NCI-H2107 (cell line): Measurements from ENCODE around the gene GOLGA7B.
"Not testable (repeated sequence)": the region's sequence is repeated elsewhere in the genome, so short reads cannot be mapped to it uniquely, and the experiment has no call there.

ENCODE experiments used
- DNase-seq: peaks from one replicate; lab custom pipeline; 2025; lab: John Stamatoyannopoulos, UW

Gene GOLGA7B

DNA sequence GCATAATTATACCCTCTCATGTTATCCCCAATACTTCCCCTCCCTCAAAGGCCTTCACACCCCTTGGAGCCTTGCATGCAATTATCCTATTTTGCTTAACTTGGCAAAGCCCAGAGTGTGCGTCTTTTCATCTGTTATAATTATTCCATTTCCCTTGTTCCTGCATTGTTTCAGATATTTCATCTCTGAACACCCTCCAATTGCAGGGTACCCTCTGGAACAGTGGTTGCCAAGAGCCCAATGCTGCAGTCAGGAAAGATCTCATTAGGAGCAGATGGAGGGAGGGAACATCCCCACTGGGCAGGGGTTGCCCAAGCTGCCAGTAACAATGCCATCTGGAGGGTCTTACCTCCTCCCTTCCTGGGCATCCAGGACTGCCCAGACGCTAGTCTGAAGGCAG is 18.4 kb upstream of the GOLGA7B start:
- DNase-seq, result no peak

- DNase-seq, result no peak
Observed at GRCh38 chr10:97836446-97836845, 13.2 kb upstream of the GOLGA7B start.

DNA sequence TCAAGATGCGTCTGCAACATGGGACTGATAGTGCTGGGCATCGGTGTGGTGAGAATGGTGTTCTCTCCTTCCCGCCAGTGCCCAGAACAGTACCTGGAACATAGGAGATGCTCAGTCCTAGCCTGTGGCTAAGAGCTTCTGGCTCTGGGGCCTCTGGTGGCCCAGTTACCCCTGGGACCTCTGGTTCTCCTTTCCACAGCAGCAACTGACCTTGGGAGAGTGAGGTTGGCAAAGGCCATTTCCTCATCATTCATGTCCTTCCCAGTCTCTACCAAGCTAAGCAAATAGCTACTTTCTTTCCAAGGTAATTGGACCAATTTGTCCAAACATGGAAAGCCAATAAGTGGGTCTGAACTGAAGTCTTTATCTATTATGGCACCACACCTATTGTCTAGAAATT is 11.6 kb upstream of the GOLGA7B start:
- no peak for DNase-seq

DNA sequence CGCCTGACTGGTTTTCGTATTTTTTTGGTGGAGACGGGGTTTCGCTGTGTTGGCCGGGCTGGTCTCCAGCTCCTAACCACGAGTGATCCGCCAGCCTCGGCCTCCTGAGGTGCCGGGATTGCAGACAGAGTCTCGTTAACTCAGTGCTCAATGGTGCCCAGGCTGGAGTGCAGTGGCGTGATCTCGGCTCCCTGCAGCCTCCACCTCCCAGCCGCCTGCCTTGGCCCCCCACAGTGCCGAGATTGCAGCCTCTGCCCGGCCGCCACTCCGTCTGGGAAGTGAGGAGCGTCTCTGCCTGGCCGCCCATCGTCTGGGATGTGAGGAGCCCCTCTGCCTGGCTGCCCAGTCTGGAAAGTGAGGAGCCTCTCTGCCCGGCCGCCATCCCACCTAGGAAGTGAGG is 8.5 kb upstream of the GOLGA7B start:
- not testable (repeated sequence) for DNase-seq

DNA sequence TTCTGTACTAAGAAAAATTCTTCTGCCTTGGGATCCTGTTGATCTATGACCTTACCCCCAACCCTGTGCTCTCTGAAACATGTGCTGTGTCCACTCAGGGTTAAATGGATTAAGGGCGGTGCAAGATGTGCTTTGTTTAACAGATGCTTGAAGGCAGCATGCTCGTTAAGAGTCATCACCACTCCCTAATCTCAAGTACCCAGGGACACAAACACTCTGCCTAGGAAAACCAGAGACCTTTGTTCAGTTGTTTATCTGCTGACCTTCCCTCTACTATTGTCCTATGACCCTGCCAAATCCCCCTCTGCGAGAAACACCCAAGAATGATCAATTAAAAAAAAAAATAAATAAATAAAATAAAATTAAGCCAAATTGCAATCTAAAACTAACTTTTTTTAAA is 7.5 kb upstream of the GOLGA7B start:
- DNase-seq, result not testable (repeated sequence)

DNA sequence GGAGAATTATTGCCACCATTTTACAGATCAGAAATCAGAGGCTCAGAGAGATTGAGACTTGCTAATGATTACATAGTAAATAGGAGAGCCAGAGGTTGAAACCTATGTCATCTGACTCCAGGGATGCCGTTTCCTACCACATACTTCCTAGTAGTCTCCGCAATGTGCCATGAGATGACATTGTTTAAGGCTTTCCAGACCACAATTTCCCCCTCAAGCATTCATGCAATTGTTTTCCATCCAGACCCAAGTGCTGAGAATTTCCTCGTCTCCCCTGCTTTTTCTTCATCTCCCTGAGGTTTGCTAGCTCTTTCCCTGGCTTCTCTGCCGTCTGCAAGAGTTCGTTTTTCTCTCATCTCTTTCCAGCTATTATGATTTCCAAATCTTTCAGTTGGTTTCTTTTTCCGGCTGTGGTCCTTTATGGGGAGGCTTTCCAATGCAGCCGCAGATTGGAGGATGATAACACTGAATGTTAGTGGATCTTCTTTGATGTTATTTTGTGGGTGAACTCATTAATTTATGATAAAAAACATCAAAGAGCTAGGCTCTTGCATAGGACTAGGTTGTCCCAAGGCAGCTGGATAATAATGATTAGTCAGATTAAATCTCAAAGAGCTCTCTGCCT is 6.9 kb upstream of the GOLGA7B start:
- no peak for DNase-seq

DNA sequence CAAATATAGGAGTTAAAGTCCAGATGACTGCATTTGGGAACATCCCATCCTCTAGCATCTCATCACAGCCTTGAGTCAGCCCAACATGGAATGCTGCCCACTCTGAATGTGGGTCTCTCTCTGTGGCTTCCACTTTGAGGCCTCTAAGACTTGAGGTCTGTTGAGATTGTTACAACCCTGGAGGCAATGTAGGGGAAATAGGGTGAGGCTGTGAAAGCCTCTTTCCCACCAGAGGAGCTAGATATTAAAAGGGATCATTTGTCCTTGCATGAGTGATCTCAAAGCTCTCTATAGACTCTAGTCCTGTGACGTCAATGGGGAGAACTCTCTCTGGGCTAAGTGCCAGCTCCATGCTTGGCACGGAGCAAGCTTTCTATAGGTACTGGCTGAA is 6.4 kb upstream of the GOLGA7B start:
- DNase-seq, result peak; percentile 8

DNA sequence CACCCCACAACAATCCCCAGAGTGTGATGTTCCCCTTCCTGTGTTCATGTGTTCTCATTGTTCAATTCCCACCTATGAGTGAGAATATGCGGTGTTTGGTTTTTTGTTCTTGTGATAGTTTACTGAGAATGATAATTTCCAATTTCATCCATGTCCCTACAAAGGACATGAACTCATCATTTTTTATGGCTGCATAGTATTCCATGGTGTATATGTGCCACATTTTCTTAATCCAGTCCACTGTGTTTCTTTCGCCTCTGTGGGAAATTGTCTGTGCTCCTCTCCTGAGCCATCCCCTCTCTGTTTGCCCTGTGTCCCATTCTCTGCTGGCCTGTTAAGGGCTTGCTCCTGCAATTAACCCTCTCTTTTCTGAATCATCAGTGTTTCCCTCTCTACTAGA is 5.7 kb upstream of the GOLGA7B start:
- DNase-seq, result not testable (repeated sequence)

DNA sequence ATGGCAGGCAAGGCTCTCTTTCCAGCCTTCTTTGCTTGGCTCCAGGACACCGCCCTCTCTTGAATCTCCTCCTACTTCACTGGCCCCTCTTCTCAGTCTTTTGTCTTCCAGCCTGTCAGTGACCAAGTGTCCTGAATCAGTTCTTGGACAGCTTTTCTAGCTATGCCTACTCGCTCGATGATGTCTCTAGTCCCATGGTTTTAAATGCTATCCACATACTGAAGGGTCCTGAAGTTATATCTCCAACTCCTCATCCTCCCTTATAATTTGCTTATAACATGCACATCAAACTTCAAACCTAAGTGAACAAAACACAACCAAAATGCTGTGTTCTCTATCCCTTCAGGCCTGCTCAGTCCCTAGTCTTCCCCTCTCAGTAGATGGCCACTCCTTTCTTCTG is 5.0 kb upstream of the GOLGA7B start:
- DNase-seq, result no peak

DNA sequence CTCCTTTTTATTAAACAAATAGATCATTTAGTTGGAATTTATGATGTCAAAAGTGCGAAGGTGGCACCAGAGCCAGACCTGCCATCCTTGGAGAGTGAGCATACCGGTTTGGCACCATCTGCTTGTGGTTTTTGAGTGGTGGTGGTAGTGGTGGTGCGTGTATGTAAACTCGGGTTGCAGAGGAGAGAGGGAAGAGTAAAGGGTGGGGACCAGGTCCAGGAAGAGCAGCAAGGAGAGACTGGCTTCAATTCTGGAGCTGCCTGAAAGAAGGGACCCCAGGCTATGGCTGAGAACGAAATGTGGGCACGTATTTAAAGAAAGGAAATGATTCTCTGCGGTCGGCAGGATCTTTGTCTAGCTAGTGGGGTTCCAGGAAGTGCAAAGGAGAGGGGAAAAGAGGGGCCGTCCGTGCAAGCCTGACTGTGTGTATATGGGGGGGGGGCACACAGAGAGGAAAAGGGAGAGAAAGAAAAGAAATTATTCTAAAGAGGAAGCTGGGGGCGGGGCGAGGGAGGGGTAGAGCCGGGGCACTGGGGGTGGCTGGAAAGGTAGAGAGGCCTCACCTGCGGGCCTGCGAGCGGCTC is 448 bp upstream of the GOLGA7B start:
- peak; percentile 72 for DNase-seq

DNA sequence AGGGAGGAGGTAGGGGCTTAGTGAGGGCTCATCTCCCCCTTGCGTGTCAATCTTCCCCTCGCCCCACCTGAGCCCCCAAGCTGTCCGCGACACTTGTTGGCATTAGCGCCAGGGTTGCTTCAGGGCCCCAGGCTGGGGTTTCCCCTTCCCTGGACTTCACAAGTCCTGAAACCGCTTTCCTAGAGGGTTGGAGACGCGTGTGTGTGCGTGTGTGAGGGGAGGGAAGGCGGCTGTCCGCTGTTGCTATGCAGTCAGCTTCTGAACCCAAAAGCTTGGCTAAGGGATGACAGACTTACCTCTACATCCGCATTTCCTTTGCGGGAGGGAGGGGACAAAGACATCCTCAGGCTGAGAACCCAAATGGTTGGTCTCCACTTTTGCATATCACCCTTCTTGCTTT is 803 bp downstream of the GOLGA7B start:
- no peak for DNase-seq

DNA sequence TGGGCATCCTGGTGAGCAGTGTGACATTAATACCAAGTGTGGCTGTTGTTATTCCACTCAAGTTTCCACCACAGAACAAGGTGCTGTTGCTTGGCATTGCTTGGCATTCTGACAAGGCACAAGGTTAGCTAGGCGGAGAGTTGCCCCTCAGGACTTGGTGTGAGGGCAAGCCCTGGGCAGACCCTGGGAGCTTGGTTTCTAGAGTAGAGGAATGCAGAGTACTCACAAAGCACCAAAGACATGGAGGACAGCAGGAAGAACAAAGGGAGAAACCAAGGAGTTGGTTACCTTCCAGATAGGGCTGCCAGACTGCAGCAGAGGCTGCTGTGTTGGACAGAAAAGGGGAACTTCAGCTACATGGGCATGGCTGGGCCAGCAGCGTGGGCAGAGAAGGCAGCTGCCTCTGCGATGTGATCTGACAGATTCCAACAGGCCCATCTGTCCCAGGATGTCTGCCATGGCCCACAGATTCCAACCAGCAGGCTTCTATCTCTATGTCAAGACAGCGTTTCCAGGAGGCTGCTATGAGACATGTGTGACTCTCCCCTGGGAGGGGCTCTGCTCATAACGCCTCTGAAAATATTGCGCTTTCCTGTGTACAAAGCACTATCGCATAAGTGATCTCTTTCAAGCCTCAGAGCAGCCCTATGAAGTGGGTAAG is 1.8 kb downstream of the GOLGA7B start:
- no peak for DNase-seq

DNA sequence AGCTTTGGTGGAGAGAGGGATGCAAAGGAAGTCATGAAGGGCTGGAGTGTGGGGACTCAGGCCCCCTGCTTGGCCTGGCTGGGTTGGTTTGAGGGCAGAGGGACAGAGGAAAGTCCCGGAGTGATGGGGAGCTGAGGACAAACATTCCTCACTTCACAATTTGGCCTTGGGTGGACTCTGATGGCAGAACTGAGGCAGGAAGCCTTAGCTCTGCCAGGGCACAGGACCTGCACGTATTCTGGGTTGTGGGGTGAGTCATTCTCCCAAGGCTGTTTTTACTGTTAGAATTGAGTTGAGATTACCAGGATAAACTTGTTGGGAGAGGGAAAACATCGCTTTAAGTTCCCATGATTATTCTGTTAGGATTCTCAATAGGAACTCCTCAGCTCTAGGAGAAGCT is 2.6 kb downstream of the GOLGA7B start:
- DNase-seq, result no peak

DNA sequence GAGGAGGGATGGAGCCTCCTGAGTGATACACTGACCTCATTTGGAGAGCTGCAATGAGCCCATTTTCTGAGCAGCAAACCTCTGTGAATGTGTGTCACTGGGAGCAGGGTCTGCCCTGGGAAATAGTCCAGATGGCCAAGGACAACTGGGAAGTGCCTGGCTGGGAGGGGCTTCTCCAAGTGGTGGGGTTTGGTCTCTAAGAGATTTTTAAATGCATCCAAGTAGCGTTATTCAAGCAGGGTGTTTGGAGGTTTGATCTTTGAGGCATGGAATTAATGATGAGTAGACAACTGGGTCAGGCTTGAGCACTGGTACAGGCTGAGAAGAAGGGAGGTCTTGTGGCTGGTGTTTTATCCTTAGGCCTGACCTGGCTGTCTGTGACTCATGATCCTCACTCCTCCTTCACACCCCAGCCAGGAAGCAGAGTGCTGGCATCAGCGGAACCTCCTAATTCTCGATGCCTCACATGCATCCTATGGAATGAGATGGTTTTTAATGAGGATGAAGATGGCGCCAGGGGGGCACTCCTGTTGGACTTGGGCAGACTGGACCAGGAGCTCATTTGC is 3.3 kb downstream of the GOLGA7B start:
- DNase-seq, result no peak

DNA sequence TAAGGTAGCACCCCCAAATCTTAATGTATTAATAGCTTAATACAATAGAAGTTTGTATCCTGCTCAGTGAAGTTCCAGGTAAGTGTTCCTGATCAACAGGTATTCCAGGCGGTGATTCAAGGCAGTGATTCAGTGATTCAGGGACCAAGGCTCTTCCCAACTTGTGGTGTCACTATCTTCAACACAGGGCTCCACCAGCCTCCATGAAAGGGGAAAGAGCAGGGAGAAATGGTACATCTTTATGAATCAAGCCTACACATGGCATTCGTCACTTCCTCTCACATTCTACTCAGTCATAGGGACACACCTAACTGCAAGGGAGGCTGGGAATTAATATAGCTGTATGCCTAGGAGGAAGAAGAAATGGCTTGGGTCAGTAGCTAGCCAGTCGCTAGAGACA is 5.1 kb downstream of the GOLGA7B start:
- DNase-seq, result no peak

DNA sequence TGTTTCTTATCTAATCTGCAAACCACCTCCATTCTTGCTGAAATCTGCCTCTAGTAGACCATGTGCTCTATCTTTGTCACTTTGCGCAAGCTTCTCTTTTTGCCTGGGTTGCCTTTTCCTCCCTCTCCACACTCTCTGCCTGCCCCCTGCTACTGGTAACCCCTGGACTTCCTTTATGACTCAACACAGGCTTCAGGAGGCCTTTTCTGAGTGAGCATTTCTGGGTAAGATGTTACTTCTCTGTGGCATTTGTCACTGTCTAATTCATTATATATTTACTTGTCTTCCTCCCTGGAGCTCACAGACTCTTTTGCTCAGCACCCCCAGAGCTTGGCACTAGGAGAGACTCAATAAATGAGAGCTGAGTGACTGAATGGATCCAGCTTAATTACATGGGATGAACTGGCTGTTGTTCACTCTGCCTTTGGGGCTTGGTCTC is 8.4 kb downstream of the GOLGA7B start:
- no peak for DNase-seq

- no peak for DNase-seq
Observed at GRCh38 chr10:97861097-97861750, 11.6 kb downstream of the GOLGA7B start.

- DNase-seq, result no peak
Observed at GRCh38 chr10:97861924-97862323, 12.3 kb downstream of the GOLGA7B start.

DNA sequence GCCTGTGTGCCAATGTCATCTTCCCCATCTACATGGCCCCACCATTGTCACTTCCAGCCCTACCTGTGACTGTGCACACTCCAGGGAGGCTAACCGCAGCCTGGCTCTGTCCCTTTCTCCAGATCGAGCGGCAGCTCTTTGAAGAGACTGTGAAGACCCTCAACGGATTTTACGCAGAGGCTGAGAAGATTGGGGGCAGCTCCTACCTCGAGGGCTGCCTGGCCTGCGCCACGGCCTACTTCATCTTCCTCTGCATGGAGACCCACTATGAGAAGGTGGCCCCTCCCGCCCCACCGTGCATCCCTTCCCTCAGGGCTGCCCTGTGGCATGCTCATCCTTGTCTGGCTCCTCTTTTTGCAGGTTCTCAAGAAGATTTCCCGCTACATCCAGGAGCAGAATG is 14.2 kb downstream of the GOLGA7B start:
- no peak for DNase-seq

DNA sequence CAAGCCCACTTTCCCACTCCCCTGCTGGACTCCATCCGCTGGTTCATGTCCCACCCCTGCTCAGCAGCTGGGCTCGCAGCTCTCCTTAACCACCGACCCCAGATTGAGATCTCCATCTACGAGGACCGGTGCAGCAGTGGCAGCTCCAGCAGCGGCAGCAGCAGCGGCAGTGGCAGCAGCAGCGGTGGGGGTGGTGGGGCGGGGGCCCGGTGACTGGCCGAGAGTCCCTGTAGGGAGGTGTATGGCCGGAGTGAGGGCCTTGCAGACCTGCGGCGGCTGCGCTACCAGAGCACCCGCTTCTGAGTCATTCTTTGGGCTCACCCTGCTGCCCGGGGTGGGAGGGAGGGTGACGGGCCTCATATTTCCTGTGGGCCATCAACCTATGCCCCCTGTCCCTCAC is 15.8 kb downstream of the GOLGA7B start:
- no peak for DNase-seq

DNA sequence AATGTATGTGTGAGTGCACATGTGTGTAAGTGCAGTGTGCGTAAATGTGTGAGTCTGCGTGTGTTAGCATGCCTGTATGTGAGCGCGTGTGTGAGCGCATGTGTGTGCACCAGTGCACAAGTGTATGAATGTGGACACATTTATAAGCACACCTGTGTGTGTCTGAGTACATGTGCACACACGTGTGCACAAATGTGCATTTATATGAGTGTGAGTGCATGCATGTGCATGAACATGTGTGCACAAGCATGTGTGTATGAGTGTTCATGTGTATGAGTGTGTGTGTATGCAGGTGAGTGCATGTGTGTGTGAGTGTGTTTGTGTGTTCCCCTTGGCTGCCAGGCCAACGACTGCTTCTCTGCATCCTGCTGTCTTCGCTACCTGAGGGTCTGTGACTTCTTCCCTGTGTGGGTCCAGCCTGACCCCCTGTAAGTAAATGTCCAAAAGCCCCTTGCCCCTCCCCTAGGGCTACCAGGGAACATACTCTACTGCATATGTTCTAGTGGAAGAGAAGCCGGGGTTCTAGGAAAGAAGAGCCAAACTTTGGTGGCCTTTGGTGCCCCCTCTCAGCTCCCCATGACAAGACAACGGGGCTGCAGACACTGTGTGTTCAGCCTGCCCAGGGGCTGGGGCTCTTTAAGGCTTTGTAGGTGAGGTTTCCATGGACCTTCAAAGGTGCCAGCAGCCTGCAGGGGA is 17.0 kb downstream of the GOLGA7B start:
- no peak for DNase-seq

DNA sequence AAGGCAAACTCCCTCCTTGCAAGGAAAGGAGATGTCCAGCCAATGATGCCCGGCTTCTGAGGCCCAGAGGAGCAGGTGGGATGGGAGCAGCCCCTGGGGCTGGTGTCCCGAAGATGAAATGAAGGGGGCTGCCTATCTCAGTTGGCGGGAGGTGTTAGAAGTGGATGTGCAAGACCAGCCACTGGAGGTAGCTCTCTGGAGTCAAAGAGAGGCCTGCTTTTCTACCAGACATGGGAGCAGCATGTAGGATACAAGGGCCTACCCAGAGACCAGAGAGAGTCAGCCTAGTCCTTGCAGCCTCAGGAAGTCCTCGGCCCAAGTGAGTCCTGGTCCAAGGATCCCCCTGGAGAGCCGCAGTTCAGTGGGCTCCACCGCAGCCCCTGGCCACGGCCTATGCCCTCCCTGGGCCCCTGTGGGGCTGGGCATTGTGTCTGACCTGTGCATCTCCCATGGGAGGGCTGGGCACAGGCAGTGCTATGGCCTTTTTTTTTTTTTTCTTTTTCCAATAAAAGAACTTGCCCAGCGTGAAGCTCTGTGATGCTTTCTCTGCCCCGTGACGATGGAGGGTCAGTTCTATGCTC is 17.7 kb downstream of the GOLGA7B start:
- no peak for DNase-seq
